Lower leg skin (tissue), 3 donors: ENCODE data around the gene ZYX.

Experiments used
- CTCF ChIP-seq, 3 donors: fragments of 450-650 bp; IDR thresholded peaks; one replicate each; pipeline ENCODE4 v1.5.1; 2016; ENCODE audit warnings: antibody characterized with exemption in 3 of 3, mild to moderate bottlenecking in 3 of 3, moderate library complexity in 2 of 3
- POLR2A ChIP-seq, 2 donors: fragments of 450-650 bp; IDR thresholded peaks; one replicate each; pipeline ENCODE4 v1.6.1; 2016 to 2017; ENCODE audit warnings: antibody characterized with exemption in 2 of 2, mild to moderate bottlenecking in 1 of 2, moderate library complexity in 1 of 2

- TF ChIP-seq CTCF (IDR thresholded peaks at IDR 0.05) (no peak), POLR2A (IDR thresholded peaks at IDR 0.05) (no peak)
Measured at GRCh38 chr7:143434660-143435059, 53.5 kb downstream of the ZYX start.
